ENCODE measurements around the gene NPTX2. TPM values are rescaled to one million over a fixed set of nuclear protein-coding genes. Genes with fewer than 3 reads are reported as not detected.
"Not testable (repeated sequence)": the region's sequence is repeated elsewhere in the genome, so short reads cannot be mapped to it uniquely, and the experiment has no call there.

The NPTX2 gene
- total and polyA plus RNA-seq, 4 donors, result 0.41 to 2.3 (median 0.63) TPM

GRCh38 chr7:98569691-98570337 lies 47.3 kb upstream of the NPTX2 start:
- Histone ChIP-seq H3K36me3 (ENCODE audit: control insufficient read depth in 4 of 4, insufficient read depth in 4 of 4, low read length in 4 of 4) (no peaks in the 10 kb centered on the region), H3K4me1 (ENCODE audit: control insufficient read depth in 5 of 5, insufficient read depth in 5 of 5, low read length in 5 of 5) (no peaks in the 10 kb centered on the region), H3K27me3 (ENCODE audit: control insufficient read depth in 3 of 3, insufficient read depth in 3 of 3, low read length in 2 of 3) (peaks cover 0 to 3% (median 0%) of the 10 kb centered on the region in 3 donors), H3K4me3 (no peak overlapping the region), H3K9ac (ENCODE audit: insufficient read depth in 1 of 2, low read length in 2 of 2) (no peak overlapping the region), H3K27ac (ENCODE audit: low read depth in 1 of 2, low read length in 1 of 2) (no peak overlapping the region), H3K9me3 (ENCODE audit: control insufficient read depth in 4 of 4, insufficient read depth in 3 of 4, low read length in 3 of 4) (peaks cover 0 to under 1% (median 0%) of the 10 kb centered on the region in 4 donors)
- TF ChIP-seq, protein P1, sequence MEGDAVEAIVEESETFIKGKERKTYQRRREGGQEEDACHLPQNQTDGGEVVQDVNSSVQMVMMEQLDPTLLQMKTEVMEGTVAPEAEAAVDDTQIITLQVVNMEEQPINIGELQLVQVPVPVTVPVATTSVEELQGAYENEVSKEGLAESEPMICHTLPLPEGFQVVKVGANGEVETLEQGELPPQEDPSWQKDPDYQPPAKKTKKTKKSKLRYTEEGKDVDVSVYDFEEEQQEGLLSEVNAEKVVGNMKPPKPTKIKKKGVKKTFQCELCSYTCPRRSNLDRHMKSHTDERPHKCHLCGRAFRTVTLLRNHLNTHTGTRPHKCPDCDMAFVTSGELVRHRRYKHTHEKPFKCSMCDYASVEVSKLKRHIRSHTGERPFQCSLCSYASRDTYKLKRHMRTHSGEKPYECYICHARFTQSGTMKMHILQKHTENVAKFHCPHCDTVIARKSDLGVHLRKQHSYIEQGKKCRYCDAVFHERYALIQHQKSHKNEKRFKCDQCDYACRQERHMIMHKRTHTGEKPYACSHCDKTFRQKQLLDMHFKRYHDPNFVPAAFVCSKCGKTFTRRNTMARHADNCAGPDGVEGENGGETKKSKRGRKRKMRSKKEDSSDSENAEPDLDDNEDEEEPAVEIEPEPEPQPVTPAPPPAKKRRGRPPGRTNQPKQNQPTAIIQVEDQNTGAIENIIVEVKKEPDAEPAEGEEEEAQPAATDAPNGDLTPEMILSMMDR (IDR thresholded peaks at IDR 0.05; ENCODE audit: control extremely low read depth, extremely low read depth), result no peak
- ATAC-seq (ENCODE audit: insufficient read depth, low FRiP score) (no peak), DNase-seq (no peak)
- WGBS, 2 donors, result 60 to 76% methylated on average over 22 of the region's 22 CpGs

DNA sequence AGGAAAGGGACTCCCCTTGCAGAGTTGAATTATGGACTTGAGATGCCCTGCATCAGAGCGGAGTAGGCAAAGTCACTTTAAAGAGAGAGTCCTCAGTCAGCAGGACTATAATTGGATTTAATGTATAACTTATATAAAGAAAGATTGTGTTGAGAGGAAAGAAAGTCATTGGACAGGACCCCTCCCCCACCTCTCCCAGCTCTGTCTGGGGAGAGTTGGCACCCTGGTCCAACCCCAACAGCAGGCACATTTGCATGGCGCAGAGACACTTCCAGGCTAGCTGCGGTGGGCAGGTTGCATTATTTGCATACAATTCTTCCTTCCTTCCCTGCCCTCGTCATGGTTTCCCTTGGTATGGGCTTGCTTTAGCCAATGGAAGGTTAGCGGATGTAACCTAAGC lies 46.1 kb upstream of the NPTX2 start:
- ATAC-seq (ENCODE audit: insufficient read depth, low FRiP score), result no peak
- no peak for DNase-seq
- peaks cover 0 to 3% (median 0%) of the 10 kb centered on the region in 3 donors for H3K27me3 ChIP-seq (ENCODE audit: control insufficient read depth in 3 of 3, insufficient read depth in 3 of 3, low read length in 2 of 3)
- 73 to 77% methylated on average over 5 of the region's 5 CpGs for WGBS, 2 donors
- H3K4me1 ChIP-seq (ENCODE audit: control insufficient read depth in 5 of 5, insufficient read depth in 5 of 5, low read length in 5 of 5), result no peaks in the 10 kb centered on the region
- no peak overlapping the region for H3K4me3 ChIP-seq
- H3K36me3 ChIP-seq (ENCODE audit: control insufficient read depth in 4 of 4, insufficient read depth in 4 of 4, low read length in 4 of 4), result no peaks in the 10 kb centered on the region
- TF ChIP-seq, protein P1 (IDR thresholded peaks at IDR 0.05; ENCODE audit: control extremely low read depth, extremely low read depth), result no peak
- H3K9ac ChIP-seq (ENCODE audit: insufficient read depth in 1 of 2, low read length in 2 of 2), result no peak overlapping the region
- peaks cover 0 to 9% (median 1%) of the 10 kb centered on the region in 4 donors for H3K9me3 ChIP-seq (ENCODE audit: control insufficient read depth in 4 of 4, insufficient read depth in 3 of 4, low read length in 3 of 4)
- no peak overlapping the region for H3K27ac ChIP-seq (ENCODE audit: low read depth in 1 of 2, low read length in 1 of 2)

DNA sequence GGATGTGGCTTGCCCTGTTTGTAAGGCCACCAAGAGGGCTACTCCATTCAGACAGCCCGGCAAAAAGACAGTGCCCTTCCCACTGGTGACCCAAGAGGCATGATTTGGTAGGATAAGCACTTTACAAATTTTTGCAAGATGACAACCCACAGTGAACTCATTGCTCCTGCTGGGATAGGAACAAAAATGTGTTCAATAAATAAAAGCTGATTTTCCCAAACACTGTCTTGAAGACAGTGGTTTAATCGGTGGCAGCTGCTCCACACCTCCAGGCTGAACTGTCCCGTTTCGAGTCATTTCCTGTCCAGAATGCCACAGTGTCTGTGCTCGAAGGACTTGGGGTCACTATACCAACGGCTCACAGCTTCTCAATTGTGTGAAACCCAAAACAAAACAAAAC lies 45.1 kb upstream of the NPTX2 start:
- Histone ChIP-seq H3K27ac (ENCODE audit: low read depth in 1 of 2, low read length in 1 of 2) (no peak overlapping the region), H3K4me3 (no peak overlapping the region), H3K9me3 (ENCODE audit: control insufficient read depth in 4 of 4, insufficient read depth in 3 of 4, low read length in 3 of 4) (peaks cover 0 to 12% (median 5%) of the 10 kb centered on the region in 4 donors), H3K27me3 (ENCODE audit: control insufficient read depth in 3 of 3, insufficient read depth in 3 of 3, low read length in 2 of 3) (peaks cover 0 to 2% (median 0%) of the 10 kb centered on the region in 3 donors), H3K4me1 (ENCODE audit: control insufficient read depth in 5 of 5, insufficient read depth in 5 of 5, low read length in 5 of 5) (no peaks in the 10 kb centered on the region), H3K9ac (ENCODE audit: insufficient read depth in 1 of 2, low read length in 2 of 2) (no peak overlapping the region), H3K36me3 (ENCODE audit: control insufficient read depth in 4 of 4, insufficient read depth in 4 of 4, low read length in 4 of 4) (no peaks in the 10 kb centered on the region)
- TF ChIP-seq, protein P1 (IDR thresholded peaks at IDR 0.05; ENCODE audit: control extremely low read depth, extremely low read depth), result no peak
- DNase-seq (no peak), ATAC-seq (ENCODE audit: insufficient read depth, low FRiP score) (no peak)
- WGBS, 2 donors, result 63 to 69% methylated on average over 6 of the region's 6 CpGs

- ATAC-seq (ENCODE audit: insufficient read depth, low FRiP score); H3K4me3 ChIP-seq; H3K27me3 ChIP-seq (ENCODE audit: control insufficient read depth in 3 of 3, insufficient read depth in 3 of 3, low read length in 2 of 3); DNase-seq; H3K4me1 ChIP-seq (ENCODE audit: control insufficient read depth in 5 of 5, insufficient read depth in 5 of 5, low read length in 5 of 5); H3K36me3 ChIP-seq (ENCODE audit: control insufficient read depth in 4 of 4, insufficient read depth in 4 of 4, low read length in 4 of 4); H3K9ac ChIP-seq (ENCODE audit: insufficient read depth in 1 of 2, low read length in 2 of 2); H3K27ac ChIP-seq (ENCODE audit: low read depth in 1 of 2, low read length in 1 of 2): not testable (repeated sequence)
- peaks cover 0 to 12% (median 5%) of the 10 kb centered on the region in 4 donors for H3K9me3 ChIP-seq (ENCODE audit: control insufficient read depth in 4 of 4, insufficient read depth in 3 of 4, low read length in 3 of 4)
- 93 to 95% methylated on average over 9 of the region's 9 CpGs for WGBS, 2 donors
These were observed 44.4 kb upstream of the NPTX2 start for GRCh38 chr7:98572716-98573115.
